LNCaP clone FGC (cell line): ENCODE results near the gene ERICH6B.

ENCODE experiments used
- DNase-seq: peaks from one replicate; pipeline ENCODE4 v3.0.0-alpha.2; 2011; ENCODE audit warnings: low read depth
- H3K4me3 ChIP-seq: 2 replicates; pipeline ENCODE4 v1.5.1; 2011; ENCODE audit warnings: mild to moderate bottlenecking, low read depth, low read length, control low read depth
- TF ChIP-seq, protein P1 (sequence below): IDR thresholded peaks from 2 replicates; pipeline ENCODE4 v1.5.1; 2012; ENCODE audit warnings: mild to moderate bottlenecking; ENCODE audit not compliant: control insufficient read depth, insufficient read depth; ENCODE audit errors: extremely low read depth

The ERICH6B gene

GRCh38 chr13:45527699-45528462 lies 87.7 kb downstream of the ERICH6B start:
- DNase-seq: peak; percentile 44
- no peak overlapping the region for H3K4me3 ChIP-seq
- TF ChIP-seq, protein P1, sequence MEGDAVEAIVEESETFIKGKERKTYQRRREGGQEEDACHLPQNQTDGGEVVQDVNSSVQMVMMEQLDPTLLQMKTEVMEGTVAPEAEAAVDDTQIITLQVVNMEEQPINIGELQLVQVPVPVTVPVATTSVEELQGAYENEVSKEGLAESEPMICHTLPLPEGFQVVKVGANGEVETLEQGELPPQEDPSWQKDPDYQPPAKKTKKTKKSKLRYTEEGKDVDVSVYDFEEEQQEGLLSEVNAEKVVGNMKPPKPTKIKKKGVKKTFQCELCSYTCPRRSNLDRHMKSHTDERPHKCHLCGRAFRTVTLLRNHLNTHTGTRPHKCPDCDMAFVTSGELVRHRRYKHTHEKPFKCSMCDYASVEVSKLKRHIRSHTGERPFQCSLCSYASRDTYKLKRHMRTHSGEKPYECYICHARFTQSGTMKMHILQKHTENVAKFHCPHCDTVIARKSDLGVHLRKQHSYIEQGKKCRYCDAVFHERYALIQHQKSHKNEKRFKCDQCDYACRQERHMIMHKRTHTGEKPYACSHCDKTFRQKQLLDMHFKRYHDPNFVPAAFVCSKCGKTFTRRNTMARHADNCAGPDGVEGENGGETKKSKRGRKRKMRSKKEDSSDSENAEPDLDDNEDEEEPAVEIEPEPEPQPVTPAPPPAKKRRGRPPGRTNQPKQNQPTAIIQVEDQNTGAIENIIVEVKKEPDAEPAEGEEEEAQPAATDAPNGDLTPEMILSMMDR: no peak

GRCh38 chr13:45522571-45522970 lies 93.0 kb downstream of the ERICH6B start:
- no peak for DNase-seq
- TF ChIP-seq, protein P1: no peak
- H3K4me3 ChIP-seq: no peak overlapping the region

DNA sequence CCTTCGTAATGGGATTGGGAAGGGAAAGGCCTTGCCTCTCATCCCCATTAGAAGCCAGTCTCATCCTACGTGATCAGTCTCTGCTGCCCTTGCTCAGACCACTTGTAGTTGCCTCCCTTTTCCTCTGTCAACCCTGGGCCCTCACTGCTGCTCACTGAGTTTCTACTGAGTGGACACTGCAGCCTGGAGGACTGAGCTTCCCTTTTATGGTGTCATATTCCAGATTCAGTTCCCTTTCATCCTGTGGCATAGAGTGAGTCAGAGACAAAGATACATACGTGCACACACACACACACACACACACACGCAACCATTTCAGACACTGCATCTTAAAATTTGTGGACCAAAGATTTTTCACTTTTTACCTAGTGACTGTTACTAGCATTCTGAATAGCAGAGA lies 94.2 kb downstream of the ERICH6B start:
- TF ChIP-seq, protein P1: no peak
- DNase-seq: no peak
- no peak overlapping the region for H3K4me3 ChIP-seq

- no peak for DNase-seq
- H3K4me3 ChIP-seq: no peak overlapping the region
- TF ChIP-seq, protein P1: no peak
Measured at GRCh38 chr13:45519493-45519892, 96.0 kb downstream of the ERICH6B start.

- no peak overlapping the region for H3K4me3 ChIP-seq
- DNase-seq: no peak
- TF ChIP-seq, protein P1: no peak
Measured at GRCh38 chr13:45518525-45519245, 96.9 kb downstream of the ERICH6B start.

GRCh38 chr13:45516757-45517156 lies 98.8 kb downstream of the ERICH6B start:
- no peak overlapping the region for H3K4me3 ChIP-seq
- DNase-seq: no peak
- TF ChIP-seq, protein P1: no peak
